Activated T-cell treated with anti-CD3 and anti-CD28 coated beads for 24 hours (primary cell): ENCODE results near the gene DAB1.

Experiments used
- DNase-seq: peaks from one replicate; pipeline ENCODE4 v3.0.0-alpha.2; 2020; ENCODE audit warnings: low read depth

Gene DAB1

DNA sequence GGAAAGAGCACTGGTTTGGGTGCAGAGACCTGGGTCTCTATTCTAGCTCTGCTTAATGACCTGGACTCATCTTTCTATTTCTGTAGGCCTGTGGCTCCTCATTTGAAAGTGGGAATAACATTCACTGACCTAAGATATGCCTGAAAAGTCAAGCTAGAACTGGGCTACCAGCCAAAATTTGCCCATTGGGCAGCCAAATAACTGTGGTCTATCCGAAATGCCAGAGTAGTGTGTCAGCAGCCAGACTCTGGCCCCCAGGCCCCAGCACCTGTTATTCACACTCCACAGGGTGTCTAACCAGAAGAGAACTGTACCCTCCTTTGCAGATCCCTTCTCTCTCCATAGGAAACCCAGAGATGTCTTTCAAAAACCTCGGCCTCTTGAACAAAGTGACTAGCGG is 12.6 kb downstream of the DAB1 start:
- DNase-seq, result no peak

DNA sequence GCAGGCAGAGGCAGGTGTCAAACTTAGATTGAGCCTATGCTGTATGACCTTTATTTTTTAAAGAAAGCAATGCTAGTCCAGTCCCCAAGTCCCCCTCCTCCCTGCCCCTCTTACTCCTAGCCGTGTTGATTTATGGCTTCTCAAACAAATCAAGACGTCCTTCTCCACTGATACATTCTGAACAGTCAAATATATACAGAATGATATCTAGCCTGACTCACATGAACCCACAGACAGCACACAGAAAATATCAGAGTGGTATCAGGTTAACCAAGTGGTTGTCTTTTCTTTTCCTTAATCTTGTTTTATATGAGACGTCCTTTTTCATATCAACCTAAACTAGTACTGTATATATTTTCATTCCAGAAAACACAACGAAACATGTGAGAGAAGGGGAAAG is 13.4 kb downstream of the DAB1 start:
- DNase-seq, result no peak

DNA sequence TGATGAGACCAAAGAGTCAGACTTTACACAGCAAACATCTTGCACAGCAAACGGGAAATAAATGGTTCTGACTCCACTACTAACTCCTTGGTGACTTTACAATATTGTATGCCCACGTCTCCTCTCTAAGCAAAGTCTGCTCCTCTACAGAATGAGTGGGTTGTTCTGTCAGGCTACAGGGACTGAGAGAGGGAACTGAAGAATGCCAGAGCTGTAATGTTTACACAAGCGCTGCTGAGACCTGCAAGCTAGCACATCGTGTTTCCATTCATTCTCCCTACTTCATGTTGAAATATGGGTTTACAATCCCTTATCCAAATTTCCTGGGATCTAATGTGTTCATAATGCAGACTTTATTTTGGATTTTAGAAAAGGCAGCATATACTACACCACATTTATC is 15.9 kb downstream of the DAB1 start:
- no peak for DNase-seq

DNA sequence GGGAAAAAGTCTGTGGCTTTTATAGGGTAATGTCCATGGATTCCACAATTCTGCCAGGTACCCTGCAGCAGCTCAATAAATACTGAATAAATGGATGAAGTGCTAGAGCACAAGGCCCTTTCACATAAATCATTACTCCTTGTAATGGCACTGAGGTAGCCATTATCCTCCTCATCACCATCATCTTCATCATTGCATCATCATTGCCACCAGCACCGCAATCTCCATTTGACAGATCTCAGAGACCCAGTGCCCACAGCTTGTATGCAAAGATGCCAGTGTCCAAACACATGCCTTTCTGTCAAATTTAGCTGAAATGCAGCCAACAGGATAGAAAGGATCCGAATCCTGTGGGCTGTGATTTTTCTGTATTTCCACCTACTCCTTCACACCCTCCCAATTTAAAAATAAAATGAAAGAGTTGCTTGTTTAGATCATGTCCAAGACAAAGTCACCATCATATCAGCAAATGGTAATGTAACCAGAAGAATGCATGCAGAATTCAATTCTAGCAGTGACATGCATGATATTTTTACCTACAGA is 17.4 kb downstream of the DAB1 start:
- DNase-seq, result no peak

DNA sequence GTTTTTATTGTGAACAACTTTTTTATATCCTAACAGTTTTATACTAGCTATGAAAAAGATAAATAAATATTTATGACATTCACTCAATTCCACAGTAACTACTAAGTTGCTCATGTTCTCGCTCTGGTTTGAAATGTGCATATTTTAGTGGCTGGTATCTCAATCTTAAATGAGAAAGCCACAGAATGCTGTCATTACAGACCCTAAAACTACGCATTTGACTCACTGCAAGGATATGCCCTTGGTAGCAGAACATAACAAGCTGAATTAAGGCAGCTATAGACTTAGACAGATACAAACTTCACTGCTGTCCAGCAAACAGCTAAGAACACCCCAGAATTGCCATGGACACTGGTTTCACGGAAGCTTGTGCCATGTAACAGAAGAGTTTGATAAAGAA is 19.0 kb downstream of the DAB1 start:
- no peak for DNase-seq

DNA sequence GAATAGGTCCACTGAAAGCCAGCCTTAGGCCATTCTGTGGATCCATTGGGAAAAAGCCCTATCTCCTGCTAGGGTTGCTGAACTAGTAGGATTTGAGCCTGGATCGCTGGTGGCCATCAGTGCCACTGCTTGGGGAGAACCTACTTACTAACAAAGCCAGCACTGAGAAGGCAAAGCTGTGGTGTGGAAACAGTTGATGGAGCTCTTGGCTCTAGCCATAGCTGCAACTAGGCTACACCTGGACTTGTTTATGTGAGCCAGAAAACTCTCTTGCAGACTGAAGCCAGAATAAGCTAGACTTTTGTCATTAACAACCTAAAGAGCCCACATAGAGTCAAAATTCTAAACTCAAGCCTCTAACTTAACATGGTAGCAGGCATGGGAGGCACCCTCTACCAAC is 20.7 kb downstream of the DAB1 start:
- no peak for DNase-seq

DNA sequence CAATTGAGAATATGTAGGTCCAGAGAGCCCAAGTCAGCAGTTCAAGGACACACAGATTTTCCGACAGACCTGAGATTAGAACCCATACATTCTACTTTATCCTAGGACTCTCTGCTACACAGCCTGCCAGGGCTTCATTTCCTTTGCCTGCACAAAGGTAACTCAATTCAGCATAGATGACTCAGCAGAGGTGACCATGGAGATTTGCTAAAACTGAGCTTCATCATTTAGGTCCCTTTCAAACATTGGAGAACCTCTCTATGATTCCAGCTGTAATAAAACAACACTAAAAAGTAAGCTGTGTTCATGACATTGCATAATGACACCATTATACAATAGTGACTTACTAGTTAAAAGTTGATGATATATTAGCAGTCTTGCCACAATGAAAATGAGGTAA is 22.2 kb downstream of the DAB1 start:
- no peak for DNase-seq

DNA sequence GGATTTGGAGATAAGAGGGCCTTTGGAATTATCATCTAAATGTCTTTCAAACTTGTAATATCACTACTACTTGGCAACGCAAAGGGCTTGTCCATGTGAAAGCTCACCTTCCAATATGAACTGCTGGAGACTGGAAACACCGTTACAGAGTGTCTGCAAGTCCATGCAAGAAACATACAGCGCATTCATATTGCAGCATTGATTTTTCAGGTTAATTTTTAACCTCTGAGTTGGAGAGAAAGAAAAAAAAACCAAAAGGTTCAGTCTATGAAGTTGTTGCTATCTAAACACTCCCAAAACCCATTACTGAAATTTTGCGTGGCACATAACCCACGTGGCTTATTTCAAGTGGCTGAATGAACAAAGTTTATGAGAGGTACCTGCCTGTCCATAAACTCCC is 23.8 kb downstream of the DAB1 start:
- no peak for DNase-seq

DNA sequence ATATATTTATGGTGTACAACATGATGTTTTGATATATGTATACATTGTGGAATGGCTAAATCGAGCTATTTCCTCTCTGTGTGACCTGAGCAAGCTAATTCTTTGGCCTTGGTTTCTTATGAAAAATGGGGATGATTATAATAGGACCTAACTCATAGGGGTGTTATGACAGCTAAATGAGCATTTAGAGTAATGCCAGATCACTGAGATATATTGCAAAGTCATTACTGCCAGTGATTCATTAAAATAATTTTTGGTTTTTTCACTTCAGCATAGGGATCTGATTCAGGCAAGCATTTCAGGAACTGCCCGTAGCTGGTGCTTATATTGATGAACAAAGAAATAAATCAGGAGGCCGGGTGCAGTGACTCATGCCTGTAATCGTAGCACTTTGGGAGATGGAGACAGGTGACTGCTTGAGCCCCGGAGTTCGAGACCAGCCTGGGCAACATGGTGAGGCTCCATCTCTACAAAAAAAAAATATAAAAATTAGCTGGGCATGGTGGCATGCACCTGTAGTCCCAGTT is 30.7 kb downstream of the DAB1 start:
- DNase-seq, result no peak

DNA sequence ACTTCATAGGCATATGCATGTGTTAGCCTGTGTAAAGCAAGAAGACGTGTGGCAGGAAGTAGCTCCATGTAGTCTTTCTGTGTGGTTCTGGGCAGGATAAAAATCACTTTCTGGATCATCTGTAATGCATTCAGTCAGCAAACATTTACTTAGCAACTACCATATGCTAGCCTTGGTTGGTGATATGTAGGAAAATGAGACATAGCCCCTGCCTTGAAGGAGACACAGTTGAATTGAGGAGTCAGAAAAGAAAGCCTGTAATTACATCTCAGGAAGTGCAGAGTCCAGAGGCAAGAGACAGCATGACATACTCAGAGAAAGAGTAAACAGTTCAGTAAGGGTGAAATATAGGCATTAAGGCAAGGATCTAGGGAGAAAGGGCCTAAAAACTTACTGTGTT is 38.5 kb downstream of the DAB1 start:
- no peak for DNase-seq

DNA sequence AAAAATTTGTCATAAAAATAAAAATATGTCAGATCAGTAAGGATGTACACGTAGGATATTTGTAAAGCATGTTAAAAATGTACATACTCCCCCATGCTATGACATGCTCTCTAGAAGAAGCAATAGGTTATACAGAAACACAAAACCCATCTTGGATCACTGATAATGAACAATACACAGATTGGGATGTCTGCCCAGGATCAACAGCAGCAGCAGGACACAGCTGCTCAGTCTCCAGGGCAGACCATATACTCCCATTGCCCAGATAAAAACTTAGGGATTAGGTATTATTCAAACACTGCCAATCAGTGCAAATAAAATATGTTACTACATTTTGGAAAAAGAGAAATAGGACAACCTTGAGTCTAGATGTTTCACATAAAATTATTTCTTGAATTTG is 39.0 kb downstream of the DAB1 start:
- no peak for DNase-seq

DNA sequence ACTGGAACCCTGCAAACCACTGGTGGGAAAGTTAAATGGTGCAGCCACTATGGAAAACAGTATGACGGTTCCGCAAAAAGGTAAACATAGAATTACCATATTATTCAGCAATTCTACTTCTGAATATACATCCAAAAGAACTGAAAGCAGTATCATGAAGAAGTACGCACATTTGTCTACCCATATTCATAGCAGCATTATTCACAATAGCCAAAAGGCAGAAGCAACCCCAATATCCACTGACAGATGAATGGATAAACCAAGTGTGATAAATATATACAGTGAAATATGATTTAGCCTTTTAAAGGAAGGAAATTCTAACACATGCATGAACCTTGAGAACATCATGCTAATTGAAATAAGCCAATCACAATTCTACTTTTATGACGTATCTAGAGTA is 39.6 kb downstream of the DAB1 start:
- DNase-seq, result no peak

DNA sequence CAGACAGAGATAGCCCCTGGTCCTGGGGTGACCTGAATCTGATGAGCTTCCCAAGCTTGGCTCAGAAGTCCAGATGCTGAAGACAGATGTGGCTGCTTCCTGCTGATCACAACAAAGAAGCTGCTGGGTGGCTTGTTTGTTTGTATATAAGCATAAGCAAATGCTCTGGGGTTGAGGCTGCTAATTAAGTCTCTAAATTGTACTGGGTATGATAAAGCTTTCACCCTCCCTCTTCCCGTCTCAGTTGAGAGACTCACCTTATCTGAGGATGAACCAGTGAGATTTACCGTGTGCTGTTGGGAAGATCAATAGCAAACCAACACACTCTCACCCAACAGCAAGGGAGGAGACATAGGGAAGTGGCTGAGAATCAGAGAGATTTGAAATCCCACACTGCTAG is 42.0 kb downstream of the DAB1 start:
- DNase-seq, result no peak

DNA sequence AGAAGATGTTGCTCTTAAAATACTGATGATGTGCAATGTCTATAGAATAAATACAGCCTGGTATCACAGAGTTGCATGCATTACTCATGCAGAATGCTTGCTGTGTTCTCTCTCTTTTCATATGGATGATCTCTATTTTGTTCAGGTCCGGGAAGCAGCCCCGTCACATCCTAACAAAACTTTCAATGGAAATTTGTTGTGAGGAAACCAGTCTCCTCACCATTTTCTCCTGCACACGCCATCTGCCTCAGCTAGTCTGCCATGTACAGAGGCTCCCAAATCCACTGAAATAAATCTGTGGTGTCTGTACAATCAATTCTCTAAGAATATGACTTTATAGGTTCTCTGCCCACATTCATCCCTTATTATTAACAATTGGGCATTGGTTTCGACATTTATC is 42.4 kb downstream of the DAB1 start:
- DNase-seq, result no peak

DNA sequence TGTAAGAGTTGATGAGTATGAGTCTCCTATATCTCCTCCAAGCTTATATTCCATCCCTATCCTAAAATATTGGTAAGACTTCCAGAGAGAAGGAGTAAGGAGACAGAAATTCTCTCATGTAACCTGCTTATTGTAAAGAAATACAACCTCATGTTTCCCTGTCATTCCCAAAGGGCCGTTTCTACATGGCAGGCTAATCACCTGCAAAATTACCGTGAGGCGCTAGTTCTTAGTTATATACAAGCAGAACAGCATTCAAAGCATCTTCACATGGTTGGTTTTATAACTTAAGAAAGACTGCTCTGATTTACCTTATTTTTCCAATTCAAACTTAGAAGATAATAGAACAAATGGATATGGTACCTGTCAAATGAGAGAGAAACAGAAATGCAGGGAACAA is 42.9 kb downstream of the DAB1 start:
- DNase-seq, result no peak

DNA sequence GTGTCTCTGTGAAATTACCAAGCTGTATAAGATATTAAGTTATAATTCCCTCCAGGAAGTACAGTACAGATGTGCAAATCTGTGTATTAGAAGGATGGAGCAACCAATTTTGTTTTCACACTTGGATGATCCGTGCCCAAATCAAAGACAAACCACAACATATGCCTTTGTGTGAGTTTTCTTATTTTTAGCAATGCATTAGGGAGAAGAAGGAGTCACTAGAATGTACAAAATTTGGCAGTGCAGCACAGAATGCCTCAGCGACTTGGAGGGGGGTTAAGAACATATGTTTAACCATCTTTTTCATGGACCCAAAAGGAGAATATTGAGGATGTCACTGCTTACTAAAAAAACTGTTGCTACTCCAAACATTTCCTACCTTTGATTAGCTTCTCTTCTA is 45.3 kb downstream of the DAB1 start:
- no peak for DNase-seq

DNA sequence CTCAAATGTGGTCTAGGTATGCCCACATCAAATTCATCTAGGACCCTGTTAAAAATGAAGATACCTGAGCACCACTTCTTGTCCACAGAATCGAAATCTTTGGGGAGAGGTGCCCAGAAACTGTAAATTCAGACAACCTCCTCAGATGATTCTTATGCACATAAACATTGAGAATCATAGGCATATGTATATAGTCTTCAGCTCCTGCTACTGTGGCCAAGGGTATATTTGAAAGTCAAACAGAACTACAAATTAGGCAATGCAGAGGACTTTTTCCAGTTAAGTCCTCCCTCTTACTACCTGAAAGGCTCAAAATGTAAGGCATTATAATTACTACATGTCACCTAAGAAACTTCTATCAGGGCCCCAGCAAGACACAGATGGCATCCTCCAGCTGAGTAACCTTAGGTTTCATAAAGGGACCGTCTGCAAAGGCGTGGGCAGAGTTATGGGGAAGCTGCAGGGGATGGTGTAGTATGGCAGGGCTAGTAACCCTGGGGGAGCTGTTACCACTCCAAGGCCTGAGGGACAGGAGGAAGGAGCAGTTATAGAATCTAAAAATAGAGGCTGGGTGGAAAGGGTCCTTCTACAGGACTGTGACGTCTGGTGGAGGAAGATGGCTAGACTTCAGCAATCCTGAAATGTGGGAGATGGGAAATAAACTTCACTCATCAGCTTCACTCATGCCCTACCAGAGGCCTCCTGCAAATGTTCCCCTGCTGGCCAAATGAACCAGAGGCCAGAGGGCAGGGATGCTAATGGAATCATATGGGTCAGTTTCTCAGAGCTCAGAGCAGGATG is 46.3 kb downstream of the DAB1 start:
- no peak for DNase-seq

DNA sequence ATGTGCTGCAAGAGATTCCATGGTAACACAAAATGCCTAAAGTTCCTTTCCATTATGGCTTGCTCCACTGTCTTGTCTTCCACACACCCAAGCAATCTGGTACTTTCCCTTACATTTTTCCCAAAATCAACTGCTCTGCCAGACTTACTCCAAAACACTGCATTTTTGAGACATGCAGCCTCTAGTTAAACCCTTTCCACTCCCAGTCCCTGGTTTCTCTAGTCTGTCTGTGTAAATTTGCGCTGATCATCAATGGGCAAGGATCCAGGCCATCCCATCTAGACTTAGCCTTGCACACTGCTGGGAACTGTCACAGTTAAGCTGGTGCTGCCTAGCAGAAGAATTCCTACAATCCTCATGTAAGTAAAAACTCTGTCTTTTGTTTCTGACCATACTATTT is 47.8 kb downstream of the DAB1 start:
- no peak for DNase-seq

DNA sequence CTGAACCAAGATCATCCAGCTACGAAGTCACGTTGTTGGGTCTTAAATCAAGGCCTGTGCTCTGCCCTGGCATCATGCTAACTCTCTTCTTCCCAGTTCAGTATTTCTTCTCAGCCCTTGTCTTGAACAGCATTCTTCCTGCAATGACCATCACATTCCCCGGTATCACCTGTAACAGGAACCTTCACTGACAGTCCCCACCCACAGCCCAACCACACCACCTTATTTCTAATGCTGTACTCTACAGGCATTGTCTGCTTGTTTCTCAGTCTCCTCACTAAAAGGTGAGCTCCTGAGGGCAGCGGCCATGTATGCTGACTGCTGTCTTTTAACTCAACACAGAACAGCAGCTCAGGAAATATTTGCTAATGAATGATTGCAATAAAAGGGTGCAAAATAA is 54.0 kb downstream of the DAB1 start:
- DNase-seq, result no peak

DNA sequence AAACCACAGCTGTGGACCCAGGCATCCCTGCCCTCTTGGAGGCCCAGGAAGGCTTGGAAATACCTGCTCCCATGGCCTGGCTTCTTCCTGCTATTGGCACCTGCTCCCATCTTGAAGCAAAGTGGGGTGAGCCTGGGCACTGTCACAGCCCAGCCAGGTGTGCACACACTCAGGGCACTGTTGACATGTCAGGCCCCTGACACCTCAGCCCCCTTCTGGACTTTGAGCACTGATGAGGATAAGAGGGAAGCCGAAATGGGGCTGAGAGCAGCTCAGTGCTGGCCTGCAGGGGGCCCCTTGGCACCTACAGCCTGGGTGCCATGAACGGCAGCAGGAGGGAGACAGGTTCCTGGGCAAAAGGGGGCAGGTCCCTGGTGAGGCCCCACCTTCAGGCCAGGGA is 55.9 kb downstream of the DAB1 start:
- no peak for DNase-seq

DNA sequence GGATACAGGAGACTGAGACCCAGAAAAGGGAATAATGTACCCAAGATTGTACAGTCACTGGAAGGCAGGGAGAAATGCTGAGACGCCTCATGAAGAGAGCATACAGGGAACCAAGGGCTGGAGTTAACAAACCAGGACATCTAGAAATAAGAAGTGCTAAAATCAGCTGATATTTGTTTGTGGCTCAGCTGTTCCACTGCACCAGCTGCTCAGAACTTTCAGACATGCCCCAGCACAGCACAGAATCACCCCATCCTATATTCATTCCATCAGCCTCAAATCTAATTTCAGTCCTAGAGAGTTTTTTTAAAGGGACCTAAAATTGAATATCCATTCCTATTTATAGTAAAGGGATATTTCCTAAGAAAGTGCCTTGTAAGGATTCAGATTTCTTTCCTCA is 60.2 kb downstream of the DAB1 start:
- DNase-seq, result no peak

DNA sequence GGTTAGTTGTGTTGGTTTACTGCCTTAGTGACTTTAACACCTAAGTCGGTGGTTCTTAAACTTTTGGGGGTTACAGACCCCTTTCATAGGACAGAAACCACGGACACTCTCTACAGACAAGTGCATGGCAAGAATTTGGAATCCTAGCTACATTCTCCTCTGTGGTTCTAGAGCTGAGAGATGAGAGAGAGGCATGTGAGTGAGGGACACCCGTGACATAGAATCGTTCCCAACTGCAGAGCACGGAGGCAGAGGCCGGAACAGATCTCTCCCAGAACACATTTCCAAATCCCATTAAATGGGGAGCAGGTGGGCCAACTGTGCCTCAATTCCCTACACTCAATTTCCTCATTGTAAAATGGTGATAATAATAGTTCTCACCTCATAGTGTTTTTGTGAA is 60.7 kb downstream of the DAB1 start:
- no peak for DNase-seq

DNA sequence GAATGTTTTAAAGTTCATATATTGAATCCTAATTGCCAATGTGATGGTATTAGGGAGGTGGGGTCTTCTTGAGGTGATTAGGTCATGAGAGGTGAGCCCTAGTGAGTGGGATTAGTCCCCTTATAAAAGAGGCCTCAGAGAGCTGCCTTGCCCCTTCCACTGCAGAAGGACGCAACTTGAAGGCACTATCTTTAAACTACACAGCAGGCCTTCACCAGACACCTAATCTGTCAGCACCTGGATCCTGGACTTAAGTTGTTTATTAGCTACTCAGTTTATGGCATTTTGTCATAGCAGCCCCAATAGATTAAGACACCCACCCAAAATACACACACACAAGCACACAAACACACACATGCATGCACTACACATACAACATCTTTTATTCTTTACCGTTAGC is 61.4 kb downstream of the DAB1 start:
- DNase-seq, result no peak

DNA sequence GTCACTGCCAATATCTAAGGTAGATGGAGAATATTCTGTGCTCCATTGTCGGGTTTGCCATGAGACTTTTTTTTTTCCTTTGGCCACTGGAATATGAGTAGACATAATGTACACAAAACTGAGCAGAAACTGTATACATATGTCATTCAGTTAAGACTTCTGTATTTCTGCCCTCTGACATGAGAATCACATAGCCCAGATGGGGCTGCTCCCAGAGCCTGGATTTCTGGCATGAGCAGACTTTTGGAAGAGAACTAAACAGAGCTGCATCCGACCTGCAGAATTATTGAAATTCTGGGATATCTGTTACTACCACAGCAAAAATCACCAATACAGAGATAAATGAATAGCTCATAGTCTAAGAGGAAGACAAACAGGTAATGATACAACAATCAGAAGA is 62.3 kb downstream of the DAB1 start:
- no peak for DNase-seq
